Esophagus squamous epithelium (tissue), 5 donors: ENCODE results near the gene PBX4. TPM values are rescaled to one million over a fixed set of nuclear protein-coding genes. Genes with fewer than 3 reads are reported as not detected.

Experiments used
- DNase-seq: peaks from one replicate; lab custom pipeline; 2025; lab: John Stamatoyannopoulos, UW
- H3K27ac ChIP-seq, 4 donors: fragments of 200-600 bp; sonication (generic); one replicate each; pipeline ENCODE4 v1.5.1; 2016 to 2019; ENCODE audit warnings: mild to moderate bottlenecking in 1 of 4
- H3K27me3 ChIP-seq, 4 donors: fragments of 200-600 bp; sonication (generic); 1 replicate in 3 of 4; 2 replicates in 1 of 4; pipeline versions ENCODE4 v1.5.1 to v1.6.0; 2017 to 2021; ENCODE audit warnings: antibody characterized with exemption in 1 of 4
- H3K36me3 ChIP-seq, 3 donors: fragments of 200-600 bp; sonication (generic); one replicate each; pipeline ENCODE4 v1.5.1; 2016 to 2019
- H3K4me1 ChIP-seq, 3 donors: fragments of 200-600 bp; sonication (generic); one replicate each; pipeline ENCODE4 v1.5.1; 2017 to 2019
- H3K4me3 ChIP-seq, 4 donors: fragments of 200-600 bp; sonication (generic); 1 replicate in 3 of 4; 2 replicates in 1 of 4; pipeline ENCODE4 v1.5.1; 2016 to 2019; ENCODE audit warnings: mild to moderate bottlenecking in 2 of 4, moderate library complexity in 1 of 4
- H3K9me3 ChIP-seq, 3 donors: fragments of 200-600 bp; sonication (generic); one replicate each; pipeline ENCODE4 v1.5.1; 2016 to 2019
- CTCF ChIP-seq, 6 experiments: fragments of 450-650 bp in 4 of 6; fragments of 200-600 bp in 2 of 6; sonication (generic) in 2 of 6; IDR thresholded peaks; one replicate each; pipeline ENCODE4 v1.5.1; 2016 to 2019; ENCODE audit warnings: antibody characterized with exemption in 6 of 6, mild to moderate bottlenecking in 4 of 6, moderate library complexity in 4 of 6
- POLR2A ChIP-seq, 4 donors: fragments of 450-650 bp; IDR thresholded peaks; one replicate each; pipeline ENCODE4 v1.6.1; 2017; ENCODE audit warnings: antibody characterized with exemption in 4 of 4, mild to moderate bottlenecking in 4 of 4, moderate library complexity in 3 of 4
- WGBS, 2 donors: methylation state at CpG; one replicate each; pipeline ENCODE4 v1.1.5; 2018; 5-methylcytosine and 5-hydroxymethylcytosine counted together
- intact Hi-C: fragments of 100-400 bp; cut with DNase I; formaldehyde crosslinking; loops from one replicate; pipeline ENCODE4 v1.15.0; 2022
- total RNA-seq, 4 donors: library from RNA; depleted of rRNA; stranded (reverse); fragments of >200 nt; gene quantifications; one replicate each; pipeline ENCODE4 v1.1.0, GENCODE V29; 2016
- donor health status: DM: yes; HTN: yes; CAD: no.

The PBX4 gene
- total RNA-seq, 4 donors from 2014 or later = 0.61 to 1.9 (median 1.7) TPM

- Histone ChIP-seq H3K27me3 (peaks cover 0 to 97% (median 28%) of the 10 kb centered on the region in 4 donors), H3K9me3 (peaks cover 0 to 4% (median 0%) of the 10 kb centered on the region in 3 donors), H3K36me3 (no peaks in the 10 kb centered on the region), H3K4me3 (peak overlapping the region in 3 of 4 donors; percentile 22 to 54 (median 27)), H3K27ac (no peak overlapping the region), H3K4me1 (peaks cover 20 to 43% (median 34%) of the 10 kb centered on the region in 3 donors)
- intact Hi-C loops = loop anchor here (10.0 kb wide), 1 partner anchor 735 kb away; no protein-coding TSS in a partner anchor
- WGBS, 2 donors = 38% methylated on average over 2 of the region's 74 CpGs; no CpG with 5 or more reads in 1 of the 2 donors
- no peak for TF ChIP-seq POLR2A (IDR thresholded peaks at IDR 0.05)
- no peak for TF ChIP-seq CTCF (IDR thresholded peaks at IDR 0.05)
- no peak for DNase-seq
Observed at GRCh38 chr19:19540064-19540714, 78.3 kb downstream of the PBX4 start.

DNA sequence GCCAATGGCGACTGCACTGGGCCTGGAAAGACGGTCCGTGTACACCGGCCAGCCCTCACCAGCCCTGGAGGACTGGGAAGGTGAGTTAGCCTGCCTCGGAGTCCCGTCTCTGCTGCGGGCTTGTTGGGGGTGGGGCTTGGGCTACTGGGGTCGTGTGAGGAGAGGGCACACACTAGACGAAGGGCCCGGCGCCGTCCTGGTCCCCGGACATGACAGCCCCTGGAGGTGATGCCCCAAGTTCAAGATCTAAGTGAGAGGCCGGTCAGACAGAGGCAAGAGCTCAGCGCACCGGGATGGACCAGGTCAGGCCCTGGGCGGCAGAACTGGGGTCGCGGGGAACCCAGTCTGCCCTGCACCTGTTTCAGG lies 78.8 kb downstream of the PBX4 start:
- no peak for DNase-seq
- H3K4me3 ChIP-seq = no peak overlapping the region
- H3K4me1 ChIP-seq = peaks cover 20 to 43% (median 34%) of the 10 kb centered on the region in 3 donors
- TF ChIP-seq POLR2A (IDR thresholded peaks at IDR 0.05) (no peak), CTCF (IDR thresholded peaks at IDR 0.05) (no peak)
- WGBS, 2 donors = 40 to 44% methylated on average over 1 to 3 of the region's 19 CpGs
- peaks cover 0 to 92% (median 28%) of the 10 kb centered on the region in 4 donors for H3K27me3 ChIP-seq
- no peak overlapping the region for H3K27ac ChIP-seq
- H3K36me3 ChIP-seq = no peaks in the 10 kb centered on the region
- peaks cover 0 to 4% (median 0%) of the 10 kb centered on the region in 3 donors for H3K9me3 ChIP-seq
- intact Hi-C loops = loop anchor here (10.0 kb wide), 1 partner anchor 735 kb away; no protein-coding TSS in a partner anchor

GRCh38 chr19:19538785-19539166 lies 79.7 kb downstream of the PBX4 start:
- Histone ChIP-seq H3K27ac (no peak overlapping the region), H3K27me3 (peaks cover 0 to 83% (median 28%) of the 10 kb centered on the region in 4 donors), H3K4me3 (peak overlapping the region in 1 of 4 donors; percentile 38), H3K36me3 (no peaks in the 10 kb centered on the region), H3K4me1 (peaks cover 20 to 43% (median 34%) of the 10 kb centered on the region in 3 donors), H3K9me3 (peaks cover 0 to 4% (median 0%) of the 10 kb centered on the region in 3 donors)
- no peak for DNase-seq
- TF ChIP-seq POLR2A (IDR thresholded peaks at IDR 0.05) = no peak
- no peak for TF ChIP-seq CTCF (IDR thresholded peaks at IDR 0.05)
- 35 to 47% methylated on average over 3 to 5 of the region's 7 CpGs for WGBS, 2 donors
- intact Hi-C loops = no loop called here

- Histone ChIP-seq H3K9me3 (peaks cover 0 to 4% (median 0%) of the 10 kb centered on the region in 3 donors), H3K4me3 (peak within 1 kb of the TSS in 3 of 4 donors; percentile 25 to 57 (median 38)), H3K27me3 (peaks cover 0 to 77% (median 28%) of the 10 kb centered on the region in 4 donors), H3K36me3 (no peaks in the 10 kb centered on the region), H3K27ac (no peak within 1 kb of the TSS), H3K4me1 (peaks cover 20 to 43% (median 34%) of the 10 kb centered on the region in 3 donors)
- WGBS, 2 donors = 21% methylated on average over 2 of the region's 56 CpGs; no CpG with 5 or more reads in 1 of the 2 donors
- DNase-seq = no peak
- no peak for TF ChIP-seq CTCF (IDR thresholded peaks at IDR 0.05)
- no peak for TF ChIP-seq POLR2A (IDR thresholded peaks at IDR 0.05)
- intact Hi-C loops = no loop called here
Observed at GRCh38 chr19:19538061-19538784, 80.3 kb downstream of the PBX4 start, which contains the start of gene CILP2. TSS of gene CILP2 (plus strand) at chr19:19538265. CDS start at chr19:19538350, 85 bp downstream.
